WTC11 (cell line): ENCODE measurements around the gene GBP7. TPM values are rescaled to one million over a fixed set of nuclear protein-coding genes. Genes with fewer than 3 reads are reported as not detected.
"Not testable (repeated sequence)": the region's sequence is repeated elsewhere in the genome, so short reads cannot be mapped to it uniquely, and the experiment has no call there.

Experiments used
- ATAC-seq: fragments of 200-7000 bp; cut with Tn5 transposase; 2 replicates; pipeline ENCODE4 v1.10.0; 2021; ENCODE audit warnings: mild to moderate bottlenecking, moderate library complexity
- Bru-seq: library from RNA; stranded (reverse); fragments of 400-500 nt; gene quantifications from one replicate; lab custom pipeline; 2021; lab: Mats Ljungman, UMichigan
- CTCF ChIA-PET: fragments of 300-600 bp; sonication (Branson Sonifier 250); formaldehyde crosslinking; loops from one replicate; lab custom pipeline; 2021; ENCODE audit warnings: antibody characterized with exemption; lab: Charles Lee
- POLR2A ChIA-PET: fragments of 350-600 bp; sonication (Branson Sonifier 250); formaldehyde crosslinking; loops from one replicate; lab custom pipeline; 2021; ENCODE audit warnings: antibody characterized with exemption; lab: Charles Lee
- DNase-seq: peaks from one replicate; pipeline ENCODE4 v3.0.0; 2021; ENCODE audit warnings: low spot score
- H3K27ac Mint-ChIP-seq: 2 replicates; pipeline ENCODE4 v1.8.0; 2021; ENCODE audit warnings: mixed read lengths
- H3K27me3 Mint-ChIP-seq: 2 replicates; pipeline ENCODE4 v1.8.0; 2021; ENCODE audit warnings: low read depth, mild to moderate bottlenecking, moderate library complexity, mixed read lengths
- H3K36me3 Mint-ChIP-seq: 2 replicates; pipeline ENCODE4 v1.8.0; 2021; ENCODE audit warnings: mixed read lengths
- H3K4me1 Mint-ChIP-seq: 2 replicates; pipeline ENCODE4 v1.8.0; 2022; ENCODE audit warnings: mixed read lengths
- H3K4me3 Mint-ChIP-seq: 2 replicates; pipeline ENCODE4 v1.8.0; 2021; ENCODE audit warnings: mild to moderate bottlenecking, moderate library complexity, mixed read lengths
- H3K9me3 Mint-ChIP-seq: 2 replicates; pipeline ENCODE4 v1.8.0; 2021; ENCODE audit warnings: mixed read lengths
- AFF4 ChIP-seq: sonication (generic); formaldehyde crosslinking; IDR thresholded peaks from 2 replicates; pipeline ENCODE4 v1.8.1; 2023; ENCODE audit warnings: mild to moderate bottlenecking, missing genetic modification reagents, borderline replicate concordance
- CBFB ChIP-seq: sonication (generic); formaldehyde crosslinking; IDR thresholded peaks from 2 replicates; pipeline ENCODE4 v1.8.1; 2022; ENCODE audit warnings: mild to moderate bottlenecking, low read depth, missing genetic modification reagents
- E2F4 ChIP-seq: sonication (generic); formaldehyde crosslinking; IDR thresholded peaks from 2 replicates; pipeline ENCODE4 v1.8.1; 2022; ENCODE audit warnings: low read depth, mild to moderate bottlenecking, moderate library complexity, missing genetic modification reagents, borderline replicate concordance
- FOXJ3 ChIP-seq: sonication (generic); formaldehyde crosslinking; IDR thresholded peaks from 2 replicates; pipeline ENCODE4 v1.9.0; 2021; ENCODE audit warnings: missing genetic modification reagents, mild to moderate bottlenecking, borderline replicate concordance
- FOXK1 ChIP-seq: sonication (generic); formaldehyde crosslinking; IDR thresholded peaks from 2 replicates; pipeline ENCODE4 v1.8.0; 2022; ENCODE audit warnings: mild to moderate bottlenecking, moderate library complexity, missing genetic modification reagents
- JUN ChIP-seq: sonication (generic); formaldehyde crosslinking; IDR thresholded peaks from 2 replicates; pipeline ENCODE4 v1.8.0; 2023; ENCODE audit warnings: mild to moderate bottlenecking, missing genetic modification reagents
- KAT7 ChIP-seq: sonication (generic); formaldehyde crosslinking; IDR thresholded peaks from 2 replicates; pipeline ENCODE4 v1.8.1; 2023; ENCODE audit warnings: missing genetic modification reagents, mild to moderate bottlenecking, borderline replicate concordance
- NFYB ChIP-seq: sonication (generic); formaldehyde crosslinking; conservative IDR thresholded peaks from 2 replicates; pipeline ENCODE4 v1.8.0; 2022; ENCODE audit warnings: low read depth, missing genetic modification reagents
- PREB ChIP-seq: sonication (generic); formaldehyde crosslinking; IDR thresholded peaks from 2 replicates; pipeline ENCODE4 v1.8.1; 2022; ENCODE audit warnings: mild to moderate bottlenecking, missing genetic modification reagents, moderate library complexity, borderline replicate concordance
- ZBTB21 ChIP-seq: sonication (generic); formaldehyde crosslinking; IDR thresholded peaks from 2 replicates; pipeline ENCODE4 v1.8.1; 2023; ENCODE audit warnings: mild to moderate bottlenecking, missing genetic modification reagents, borderline replicate concordance
- ZNF232 ChIP-seq: sonication (generic); formaldehyde crosslinking; IDR thresholded peaks from 2 replicates; pipeline ENCODE4 v1.8.0; 2022; ENCODE audit warnings: mild to moderate bottlenecking, missing genetic modification reagents
- ZNF263 ChIP-seq: sonication (generic); formaldehyde crosslinking; IDR thresholded peaks from 2 replicates; pipeline ENCODE4 v1.8.1; 2022; ENCODE audit warnings: low read depth, mild to moderate bottlenecking, moderate library complexity, missing genetic modification reagents
- ZNF281 ChIP-seq: sonication (generic); formaldehyde crosslinking; IDR thresholded peaks from 2 replicates; pipeline ENCODE4 v1.8.0; 2023; ENCODE audit warnings: mild to moderate bottlenecking, missing genetic modification reagents
- ZSCAN18 ChIP-seq: fragments of 250-450 bp; sonication (Bioruptor Pico); IDR thresholded peaks from 2 replicates; pipeline ENCODE4 v2.1.2; 2022; ENCODE audit warnings: mild to moderate bottlenecking, moderate library complexity
- long read RNA-seq, 3 experiments: library from RNA in 1 of 3; library from capped mRNA in 1 of 3; library from polyadenylated mRNA in 1 of 3; unstranded in 2 of 3; stranded (forward) in 1 of 3; transcript quantifications; one replicate each; pipeline ENCODE4 v2.0.0, GENCODE V29; 2021
- total RNA-seq: library from RNA; stranded (reverse); gene quantifications from 3 replicates; pipeline ENCODE4 v1.2.3, GENCODE V29; 2021
- TF ChIP-seq, protein P1 (sequence below): fragments of 250-450 bp; sonication (Bioruptor Pico); conservative IDR thresholded peaks from 2 replicates; pipeline ENCODE4 v1.9.0; 2021; ENCODE audit warnings: mild to moderate bottlenecking
- TF ChIP-seq, protein P2 (sequence below): sonication (generic); formaldehyde crosslinking; conservative IDR thresholded peaks from 2 replicates; pipeline ENCODE4 v1.8.1; 2022; ENCODE audit warnings: mild to moderate bottlenecking, missing genetic modification reagents
- TF ChIP-seq, protein P3 (sequence below): sonication (generic); formaldehyde crosslinking; IDR thresholded peaks from 2 replicates; pipeline ENCODE4 v1.8.1; 2022; ENCODE audit warnings: mild to moderate bottlenecking, moderate library complexity, missing genetic modification reagents

GBP7 gene
- total RNA-seq (not detected in 3 replicates), Bru-seq, nascent RNA (not detected)
- long read RNA-seq, experiment 1: 0 reads
- long read RNA-seq, experiment 2: 0 reads
- long read RNA-seq, experiment 3: 0 reads

GRCh38 chr1:89175601-89176256 lies at the start of gene GBP7:
GBP7 (minus strand) TSS chr1:89176003; CDS start chr1:89171935, 4,068 bp downstream.
- no peak within 1 kb of the TSS for H3K27ac Mint-ChIP-seq
- no peak for TF ChIP-seq FOXK1 (CRISPR knock-in tag)
- no peak for TF ChIP-seq ZSCAN18
- TF ChIP-seq ZNF281 (CRISPR knock-in tag): no peak
- TF ChIP-seq PREB (CRISPR knock-in tag): no peak
- TF ChIP-seq, protein P1, sequence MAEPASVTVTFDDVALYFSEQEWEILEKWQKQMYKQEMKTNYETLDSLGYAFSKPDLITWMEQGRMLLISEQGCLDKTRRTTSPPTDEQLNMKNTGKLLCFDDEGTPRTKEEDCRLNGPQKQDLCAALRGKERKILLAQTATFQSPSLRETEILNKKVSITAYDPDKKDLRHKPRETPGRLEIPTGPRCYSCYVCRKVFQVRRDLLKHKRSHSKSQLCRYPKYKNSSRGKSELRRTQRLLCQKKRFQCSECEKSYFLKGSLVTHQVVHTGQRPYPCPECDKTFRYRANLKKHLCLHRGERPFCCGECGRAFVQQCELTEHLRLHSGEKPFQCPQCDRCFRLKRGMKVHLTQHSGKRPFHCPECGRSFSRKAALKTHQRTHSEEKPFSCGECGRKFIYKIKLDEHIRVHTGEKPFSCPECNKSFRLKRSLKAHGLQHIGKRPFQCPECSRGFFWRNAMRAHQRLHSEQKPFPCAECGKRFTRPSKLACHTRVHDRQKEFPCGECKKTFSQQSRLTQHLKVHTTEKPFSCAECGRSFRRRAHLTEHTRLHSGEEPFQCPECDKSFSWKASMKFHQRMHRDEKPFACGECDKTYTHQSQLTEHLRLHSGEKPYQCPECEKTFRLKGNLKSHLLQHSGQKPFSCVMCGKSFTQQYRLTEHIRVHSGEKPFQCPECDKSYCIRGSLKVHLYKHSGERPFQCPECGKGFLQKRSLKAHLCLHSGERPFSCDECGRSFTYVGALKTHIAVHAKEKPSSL: no peak
- no peak for TF ChIP-seq JUN (CRISPR knock-in tag)
- TF ChIP-seq KAT7 (CRISPR knock-in tag): no peak
- TF ChIP-seq ZNF263 (CRISPR knock-in tag): no peak
- no peak for TF ChIP-seq ZBTB21
- TF ChIP-seq, protein P2, sequence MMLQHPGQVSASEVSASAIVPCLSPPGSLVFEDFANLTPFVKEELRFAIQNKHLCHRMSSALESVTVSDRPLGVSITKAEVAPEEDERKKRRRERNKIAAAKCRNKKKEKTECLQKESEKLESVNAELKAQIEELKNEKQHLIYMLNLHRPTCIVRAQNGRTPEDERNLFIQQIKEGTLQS (CRISPR knock-in tag): no peak
- TF ChIP-seq, all 79 proteins: peak for 0
- no peaks in the 10 kb centered on the region for H3K36me3 Mint-ChIP-seq
- CTCF ChIA-PET: no interaction called here
- no peaks in the 10 kb centered on the region for H3K27me3 Mint-ChIP-seq
- DNase-seq: no peak
- H3K9me3 Mint-ChIP-seq: no peaks in the 10 kb centered on the region
- POLR2A ChIA-PET: no interaction called here
- ATAC-seq: no peak
- H3K4me3 Mint-ChIP-seq: no peak within 1 kb of the TSS
- H3K4me1 Mint-ChIP-seq: no peaks in the 10 kb centered on the region

- Mint-ChIP-seq H3K27ac (no peak overlapping the region), H3K27me3 (peaks cover 3% of the 10 kb centered on the region; the same call in 1 of the 2 replicates), H3K36me3 (peaks cover 20% of the 10 kb centered on the region), H3K9me3 (peaks cover 50% of the 10 kb centered on the region), H3K4me1 (no peaks in the 10 kb centered on the region), H3K4me3 (no peak overlapping the region)
- ChIA-PET CTCF (no interaction called here), POLR2A (no interaction called here)
- TF ChIP-seq AFF4 (CRISPR knock-in tag) (no peak), NFYB (CRISPR knock-in tag) (no peak), CBFB (CRISPR knock-in tag) (no peak), ZNF232 (CRISPR knock-in tag) (no peak), E2F4 (no peak), FOXJ3 (no peak)
- TF ChIP-seq, protein P3, sequence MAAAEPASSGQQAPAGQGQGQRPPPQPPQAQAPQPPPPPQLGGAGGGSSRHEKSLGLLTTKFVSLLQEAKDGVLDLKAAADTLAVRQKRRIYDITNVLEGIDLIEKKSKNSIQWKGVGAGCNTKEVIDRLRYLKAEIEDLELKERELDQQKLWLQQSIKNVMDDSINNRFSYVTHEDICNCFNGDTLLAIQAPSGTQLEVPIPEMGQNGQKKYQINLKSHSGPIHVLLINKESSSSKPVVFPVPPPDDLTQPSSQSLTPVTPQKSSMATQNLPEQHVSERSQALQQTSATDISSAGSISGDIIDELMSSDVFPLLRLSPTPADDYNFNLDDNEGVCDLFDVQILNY (CRISPR knock-in tag): no peak
- DNase-seq: no peak
- ATAC-seq: no peak
Observed at GRCh38 chr1:89221341-89221740, 45.5 kb upstream of the GBP7 start.

GRCh38 chr1:89219851-89220250 lies 44.0 kb upstream of the GBP7 start:
- H3K27ac Mint-ChIP-seq, CTCF ChIA-PET, H3K4me3 Mint-ChIP-seq, DNase-seq, POLR2A ChIA-PET, ATAC-seq, H3K27me3 Mint-ChIP-seq, H3K4me1 Mint-ChIP-seq: not testable (repeated sequence)
- peaks cover 18% of the 10 kb centered on the region for H3K36me3 Mint-ChIP-seq
- H3K9me3 Mint-ChIP-seq: peaks cover 49% of the 10 kb centered on the region
